Lower lobe of right lung (tissue), 2 donors: ENCODE data around the gene LIF. TPM values are rescaled to one million over a fixed set of nuclear protein-coding genes. Genes with fewer than 3 reads are reported as not detected.

Experiments
- ATAC-seq, 2 donors: fragments of 200-7000 bp; cut with Tn5 transposase; one replicate each; pipeline ENCODE4 v1.9.1; 2020 to 2022; ENCODE audit warnings: mild to moderate bottlenecking in 2 of 2, moderate library complexity in 2 of 2
- DNase-seq: peaks from one replicate; pipeline ENCODE4 v3.0.0-alpha.2; 2020
- H3K27ac ChIP-seq: fragments of 200-600 bp; one replicate; pipeline ENCODE4 v1.8.0; 2022
- H3K27me3 ChIP-seq: fragments of 200-600 bp; one replicate; pipeline ENCODE4 v1.8.0; 2022; ENCODE audit warnings: low read depth
- H3K36me3 ChIP-seq: fragments of 200-600 bp; one replicate; pipeline ENCODE4 v1.8.0; 2022; ENCODE audit warnings: mild to moderate bottlenecking
- H3K4me1 ChIP-seq: fragments of 200-600 bp; one replicate; pipeline ENCODE4 v1.8.0; 2022
- H3K4me3 ChIP-seq: fragments of 200-600 bp; one replicate; pipeline ENCODE4 v1.8.0; 2022; ENCODE audit warnings: mild to moderate bottlenecking
- H3K9me3 ChIP-seq: fragments of 200-600 bp; one replicate; pipeline ENCODE4 v1.8.0; 2022
- intact Hi-C: fragments of 100-400 bp; cut with DNase I; formaldehyde crosslinking; loops from one replicate; pipeline ENCODE4 v1.11.0; 2022
- total RNA-seq: library from RNA; stranded (reverse); fragmentation: NEBNext Ultra II Directional; extraction: Animal tissue kit (Norgen Biotek cat#: 25700); gene quantifications from one replicate; pipeline ENCODE4 v1.2.1, GENCODE V29; 2021
- TF ChIP-seq, protein P1 (sequence below): fragments of 200-600 bp; IDR thresholded peaks from one replicate; pipeline ENCODE4 v1.8.0; 2022; ENCODE audit warnings: antibody characterized with exemption, mild to moderate bottlenecking
- donor health status: DM: no; HTN: yes; CAD: no; lungs with severe emphysema.

The LIF gene
- total RNA-seq, 1 donor from 2014 or later = 3.1 TPM

DNA sequence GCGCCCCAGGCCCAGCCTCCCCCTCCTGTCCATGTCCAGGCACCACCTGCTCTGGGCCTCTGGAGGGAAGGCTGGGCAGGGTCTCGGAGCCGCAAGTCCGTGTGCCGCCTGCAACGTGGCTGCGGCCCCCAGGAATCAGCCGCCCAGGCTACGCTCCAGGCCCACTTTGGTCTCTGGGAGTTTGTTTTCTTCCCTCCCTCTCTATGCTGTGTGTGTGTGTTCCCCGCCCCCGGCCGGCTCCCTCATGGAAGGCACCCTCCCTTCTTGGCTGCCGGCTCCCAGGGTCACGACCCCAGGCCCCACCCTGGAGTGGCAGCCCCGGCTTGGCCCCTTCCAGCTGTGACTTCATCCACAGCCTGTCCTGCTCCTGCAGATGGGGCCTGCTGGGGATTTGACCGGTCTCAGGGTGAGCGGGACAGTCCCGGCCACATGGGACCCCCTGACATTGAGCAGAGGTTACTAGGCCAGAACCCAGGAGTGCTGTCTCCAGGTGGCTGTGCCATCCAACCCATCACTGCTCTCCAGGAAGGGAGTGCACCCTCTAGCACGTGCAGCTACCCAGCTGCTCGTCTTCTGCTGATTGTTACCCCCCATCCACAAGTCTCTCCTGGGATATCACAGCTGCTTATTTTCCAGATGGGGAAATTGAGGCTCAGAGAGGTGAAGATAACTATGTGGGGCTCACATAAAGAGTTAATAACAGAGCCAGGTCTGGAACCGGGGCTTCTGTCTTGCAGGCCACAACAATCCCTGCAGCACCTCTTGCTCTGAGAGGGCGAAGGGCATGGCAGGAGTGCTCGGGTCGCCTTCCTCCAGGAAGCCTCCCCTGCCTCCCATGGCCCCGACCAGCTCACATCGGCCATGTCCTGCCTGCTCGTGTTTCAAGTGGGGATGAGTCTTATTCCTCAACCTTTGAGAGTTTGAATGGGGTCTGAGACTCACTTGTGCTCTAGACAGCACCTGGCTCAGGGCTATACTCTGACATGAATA is 2.8 kb upstream of the LIF start:
- DNase-seq (no peak), ATAC-seq (peak in 1 of 2 donors; percentile 6)
- no peak overlapping the region for H3K27ac ChIP-seq
- H3K9me3 ChIP-seq = no peaks in the 10 kb centered on the region
- intact Hi-C loops = no loop called here
- H3K36me3 ChIP-seq = no peaks in the 10 kb centered on the region
- peaks cover 25% of the 10 kb centered on the region for H3K27me3 ChIP-seq
- peaks cover 36% of the 10 kb centered on the region for H3K4me1 ChIP-seq
- no peak overlapping the region for H3K4me3 ChIP-seq
- TF ChIP-seq, protein P1, sequence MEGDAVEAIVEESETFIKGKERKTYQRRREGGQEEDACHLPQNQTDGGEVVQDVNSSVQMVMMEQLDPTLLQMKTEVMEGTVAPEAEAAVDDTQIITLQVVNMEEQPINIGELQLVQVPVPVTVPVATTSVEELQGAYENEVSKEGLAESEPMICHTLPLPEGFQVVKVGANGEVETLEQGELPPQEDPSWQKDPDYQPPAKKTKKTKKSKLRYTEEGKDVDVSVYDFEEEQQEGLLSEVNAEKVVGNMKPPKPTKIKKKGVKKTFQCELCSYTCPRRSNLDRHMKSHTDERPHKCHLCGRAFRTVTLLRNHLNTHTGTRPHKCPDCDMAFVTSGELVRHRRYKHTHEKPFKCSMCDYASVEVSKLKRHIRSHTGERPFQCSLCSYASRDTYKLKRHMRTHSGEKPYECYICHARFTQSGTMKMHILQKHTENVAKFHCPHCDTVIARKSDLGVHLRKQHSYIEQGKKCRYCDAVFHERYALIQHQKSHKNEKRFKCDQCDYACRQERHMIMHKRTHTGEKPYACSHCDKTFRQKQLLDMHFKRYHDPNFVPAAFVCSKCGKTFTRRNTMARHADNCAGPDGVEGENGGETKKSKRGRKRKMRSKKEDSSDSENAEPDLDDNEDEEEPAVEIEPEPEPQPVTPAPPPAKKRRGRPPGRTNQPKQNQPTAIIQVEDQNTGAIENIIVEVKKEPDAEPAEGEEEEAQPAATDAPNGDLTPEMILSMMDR = no peak

DNA sequence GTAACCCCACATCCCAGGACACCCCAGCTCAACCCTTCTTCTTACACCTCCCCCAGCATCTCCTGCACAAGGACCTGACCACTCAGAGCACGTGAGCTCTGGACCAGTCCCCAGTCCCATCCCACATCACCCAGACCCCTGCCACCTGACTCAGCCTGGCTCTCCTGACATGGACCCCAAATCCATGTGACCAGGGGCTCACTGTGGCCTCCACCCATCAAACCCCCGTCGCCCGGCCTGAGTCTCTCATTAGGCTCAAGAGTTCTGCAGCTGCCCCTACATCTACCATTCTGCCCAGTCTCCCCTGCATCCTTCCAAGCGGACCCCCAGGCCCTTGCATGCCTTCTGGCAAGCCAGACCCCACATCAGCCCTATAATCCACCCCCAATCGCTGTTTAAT is 1.9 kb upstream of the LIF start:
- ATAC-seq = no peak

DNA sequence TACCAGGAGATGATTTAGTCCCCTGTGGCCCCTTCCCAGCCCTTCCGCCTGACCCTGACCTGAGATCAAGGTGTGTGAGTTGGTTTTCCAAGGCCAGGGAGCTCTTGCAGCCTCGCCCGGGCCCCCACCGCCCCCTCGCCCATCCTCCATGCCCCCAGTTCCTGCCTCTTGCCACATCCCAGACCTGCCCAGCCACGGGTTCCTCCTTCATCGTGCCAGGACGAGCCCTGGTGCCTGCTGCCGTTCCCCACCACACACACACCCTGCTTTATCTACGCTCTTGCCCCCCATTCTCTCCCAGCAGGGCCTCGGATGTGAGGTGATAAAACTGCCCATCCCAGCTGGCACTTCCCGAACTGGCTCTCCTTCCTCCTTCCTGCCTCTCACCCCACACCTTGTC is 1.4 kb upstream of the LIF start:
- no peak overlapping the region for H3K27ac ChIP-seq
- TF ChIP-seq, protein P1 = no peak
- no peaks in the 10 kb centered on the region for H3K36me3 ChIP-seq
- DNase-seq = no peak
- H3K27me3 ChIP-seq = peaks cover 25% of the 10 kb centered on the region
- H3K9me3 ChIP-seq = no peaks in the 10 kb centered on the region
- peaks cover 27% of the 10 kb centered on the region for H3K4me1 ChIP-seq
- no peak overlapping the region for H3K4me3 ChIP-seq
- ATAC-seq = no peak
- intact Hi-C loops = no loop called here

More for the DNA sequence above, 1.9 kb upstream of the LIF start:
- intact Hi-C loops = no loop called here
- no peak overlapping the region for H3K4me3 ChIP-seq
- peaks cover 32% of the 10 kb centered on the region for H3K4me1 ChIP-seq
- no peak overlapping the region for H3K27ac ChIP-seq
- TF ChIP-seq, protein P1 = no peak
- no peaks in the 10 kb centered on the region for H3K36me3 ChIP-seq
- no peak for DNase-seq
- peaks cover 25% of the 10 kb centered on the region for H3K27me3 ChIP-seq
- no peaks in the 10 kb centered on the region for H3K9me3 ChIP-seq

DNA sequence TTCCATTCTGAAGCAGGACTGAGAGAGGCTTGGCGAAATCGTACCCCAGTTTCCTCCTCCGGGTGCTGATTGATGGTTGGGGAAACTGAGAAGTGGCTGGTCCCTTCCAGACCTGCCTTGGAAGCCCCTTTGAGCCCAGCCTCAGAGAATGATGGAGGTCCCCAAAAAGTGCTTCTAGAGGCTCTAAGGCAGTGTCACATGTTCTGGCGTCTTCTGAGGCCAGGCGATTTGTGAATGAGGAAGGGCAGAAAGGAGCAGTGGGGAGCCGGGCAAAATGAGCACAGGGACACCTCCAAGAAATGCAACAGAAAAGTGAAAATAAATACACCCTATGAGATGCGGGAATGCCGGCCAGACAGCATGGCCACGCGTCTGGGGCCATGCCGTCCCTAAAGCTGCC is 1.0 kb upstream of the LIF start:
- TF ChIP-seq, protein P1 = no peak
- intact Hi-C loops = no loop called here
- H3K27me3 ChIP-seq = peaks cover 25% of the 10 kb centered on the region
- no peak for DNase-seq
- no peaks in the 10 kb centered on the region for H3K36me3 ChIP-seq
- no peaks in the 10 kb centered on the region for H3K9me3 ChIP-seq
- H3K27ac ChIP-seq = no peak overlapping the region
- H3K4me1 ChIP-seq = peaks cover 23% of the 10 kb centered on the region
- H3K4me3 ChIP-seq = no peak overlapping the region
- no peak for ATAC-seq

DNA sequence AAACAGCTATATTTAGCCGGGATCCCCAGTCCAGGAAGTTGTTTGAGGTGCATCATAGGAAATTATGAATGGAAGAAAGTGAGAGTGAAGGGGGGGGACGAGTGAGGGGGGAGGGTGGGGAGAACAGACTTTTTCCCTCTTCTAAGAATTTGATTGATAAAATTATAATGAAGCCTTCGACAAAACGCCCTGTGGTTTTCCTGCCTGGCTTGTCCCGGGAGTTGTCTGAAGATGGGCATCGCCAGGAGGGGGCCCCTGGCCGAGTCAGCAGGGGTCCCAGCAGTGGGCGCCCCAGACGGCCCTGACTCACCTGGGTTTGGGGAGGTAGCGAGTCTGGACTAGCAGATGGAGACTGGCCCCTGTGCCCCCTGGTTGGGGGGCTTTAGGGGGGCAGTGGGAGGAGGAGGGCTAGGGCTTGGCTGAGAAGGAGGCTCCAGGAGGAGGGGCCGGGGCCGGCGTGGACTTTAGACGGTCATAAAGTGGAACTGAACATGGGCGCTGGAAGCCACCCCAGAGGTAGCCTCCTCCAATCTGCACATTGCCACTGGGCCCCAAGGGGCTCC is 336 bp upstream of the LIF start:
- ATAC-seq (no peak), DNase-seq (no peak)
- H3K4me3 ChIP-seq = peak overlapping the region; percentile 59
- peaks cover 25% of the 10 kb centered on the region for H3K27me3 ChIP-seq
- no peak overlapping the region for H3K27ac ChIP-seq
- H3K36me3 ChIP-seq = no peaks in the 10 kb centered on the region
- peaks cover 20% of the 10 kb centered on the region for H3K4me1 ChIP-seq
- H3K9me3 ChIP-seq = no peaks in the 10 kb centered on the region
- TF ChIP-seq, protein P1 = no peak
- intact Hi-C loops = no loop called here
